A673 (cell line): ENCODE results near the gene IFT172.

Experiments used
- EZH2 ChIP-seq: fragments of 200-600 bp; sonication (generic); IDR thresholded peaks from 2 replicates; pipeline ENCODE4 v1.6.1; 2017; ENCODE audit warnings: borderline replicate concordance, low read depth, mild to moderate bottlenecking, mixed read lengths, antibody characterized with exemption, low read length; ENCODE audit not compliant: poor library complexity, severe bottlenecking
- TF ChIP-seq, protein P1 (sequence below): fragments of 300-800, 200-600 bp; sonication (generic); conservative IDR thresholded peaks from 2 replicates; pipeline ENCODE4 v1.5.1; 2017; ENCODE audit warnings: low read depth, mild to moderate bottlenecking, antibody characterized with exemption, low read length, moderate library complexity, mixed read lengths

DNA sequence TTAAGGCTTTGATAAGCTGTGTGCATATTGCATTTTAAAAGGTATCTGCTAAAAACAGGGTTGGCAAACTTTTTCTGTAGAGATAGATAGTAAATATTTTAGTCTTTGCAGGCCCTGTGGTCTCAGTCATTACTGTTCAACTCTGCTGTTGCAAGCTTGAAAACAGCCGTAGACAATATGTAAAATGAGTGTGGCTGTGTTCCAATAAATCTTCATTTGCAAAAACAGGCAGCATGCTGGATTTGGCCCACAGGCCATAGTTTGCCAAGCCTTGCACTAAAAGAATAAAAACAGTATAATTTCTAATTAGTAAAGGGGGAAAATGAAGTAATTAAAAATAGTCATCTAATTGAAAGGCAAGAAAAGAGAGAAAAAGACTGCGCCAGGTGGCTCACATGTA, 42.4 kb upstream of the IFT172 start:
- TF ChIP-seq, protein P1, sequence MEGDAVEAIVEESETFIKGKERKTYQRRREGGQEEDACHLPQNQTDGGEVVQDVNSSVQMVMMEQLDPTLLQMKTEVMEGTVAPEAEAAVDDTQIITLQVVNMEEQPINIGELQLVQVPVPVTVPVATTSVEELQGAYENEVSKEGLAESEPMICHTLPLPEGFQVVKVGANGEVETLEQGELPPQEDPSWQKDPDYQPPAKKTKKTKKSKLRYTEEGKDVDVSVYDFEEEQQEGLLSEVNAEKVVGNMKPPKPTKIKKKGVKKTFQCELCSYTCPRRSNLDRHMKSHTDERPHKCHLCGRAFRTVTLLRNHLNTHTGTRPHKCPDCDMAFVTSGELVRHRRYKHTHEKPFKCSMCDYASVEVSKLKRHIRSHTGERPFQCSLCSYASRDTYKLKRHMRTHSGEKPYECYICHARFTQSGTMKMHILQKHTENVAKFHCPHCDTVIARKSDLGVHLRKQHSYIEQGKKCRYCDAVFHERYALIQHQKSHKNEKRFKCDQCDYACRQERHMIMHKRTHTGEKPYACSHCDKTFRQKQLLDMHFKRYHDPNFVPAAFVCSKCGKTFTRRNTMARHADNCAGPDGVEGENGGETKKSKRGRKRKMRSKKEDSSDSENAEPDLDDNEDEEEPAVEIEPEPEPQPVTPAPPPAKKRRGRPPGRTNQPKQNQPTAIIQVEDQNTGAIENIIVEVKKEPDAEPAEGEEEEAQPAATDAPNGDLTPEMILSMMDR, result no peak
- TF ChIP-seq EZH2, result no peak
